Measurements from ENCODE around the gene TEDDM1. TPM values are rescaled to one million over a fixed set of nuclear protein-coding genes. Genes with fewer than 3 reads are reported as not detected.
"Not testable (repeated sequence)": the region's sequence is repeated elsewhere in the genome, so short reads cannot be mapped to it uniquely, and the experiment has no call there.

TEDDM1 gene, protein sequence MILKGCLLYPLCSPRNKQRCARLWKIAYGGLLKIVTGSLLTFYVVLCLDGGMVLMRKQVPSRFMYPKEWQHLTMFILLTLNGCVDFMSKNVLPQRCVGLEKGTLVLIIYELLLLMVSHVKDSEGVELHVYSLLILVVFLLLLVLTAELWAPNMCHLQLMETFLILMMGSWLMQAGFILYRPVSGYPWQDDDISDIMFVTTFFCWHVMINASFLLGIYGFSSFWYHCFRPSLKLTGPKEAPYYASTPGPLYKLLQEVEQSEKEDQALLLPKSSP
- total RNA-seq (2014; rRNA removed; shearing (Covaris generic); ENCODE audit: low replicate concordance), result not detected in 2 replicates

DNA sequence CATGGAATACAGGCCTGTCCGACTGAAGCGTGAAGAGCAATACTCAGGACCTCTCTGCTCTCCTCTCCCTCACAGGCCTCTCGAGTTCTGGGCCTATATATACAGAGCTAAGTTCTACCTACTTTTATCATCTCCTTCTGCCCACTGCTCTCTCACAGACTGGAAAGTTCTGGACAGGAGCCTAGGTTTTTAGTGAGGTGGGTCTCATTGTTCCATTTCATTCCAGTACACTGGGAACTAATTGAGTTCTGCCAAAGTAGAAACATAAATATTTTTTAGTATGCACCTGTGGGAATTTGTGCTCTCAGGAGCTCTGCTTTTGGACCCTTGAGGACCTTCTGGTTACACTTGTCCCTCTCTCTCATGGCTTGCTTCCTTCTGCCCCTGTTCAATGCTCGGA lies at the start of gene TEDDM1:
TEDDM1 (minus strand) TSS at position 101 of the 400 bp plus-strand sequence. CDS start 182 bp downstream, outside the sequence.
- Histone ChIP-seq H4K20me1 (ENCODE audit: insufficient read depth, low read depth, low read length) (no peaks in the 10 kb centered on the region), H3K4me3 (ENCODE audit: low read length) (no peak within 1 kb of the TSS), H3K9me3 (ENCODE audit: low read length) (peaks cover 2% of the 10 kb centered on the region; the same call in 1 of the 2 replicates), H3K27me3 (ENCODE audit: low read length) (no peaks in the 10 kb centered on the region), H3K9ac (ENCODE audit: low read length) (no peak within 1 kb of the TSS), H3K4me2 (ENCODE audit: low read depth, low read length, poor library complexity, severe bottlenecking) (no peak within 1 kb of the TSS), H3K79me2 (ENCODE audit: low read length) (no peaks in the 10 kb centered on the region), H3K4me1 (ENCODE audit: low read length) (peaks cover 11% of the 10 kb centered on the region), H3K27ac (ENCODE audit: low read length) (no peak within 1 kb of the TSS), H2AFZ (ENCODE audit: low read length) (no peak within 1 kb of the TSS), H3K36me3 (ENCODE audit: insufficient read depth, low read length) (no peaks in the 10 kb centered on the region), H3K9me2 (replicated peaks; ENCODE audit: insufficient read depth, low read length) (no peaks in the 10 kb centered on the region)
- no peak for DNase-seq

DNA sequence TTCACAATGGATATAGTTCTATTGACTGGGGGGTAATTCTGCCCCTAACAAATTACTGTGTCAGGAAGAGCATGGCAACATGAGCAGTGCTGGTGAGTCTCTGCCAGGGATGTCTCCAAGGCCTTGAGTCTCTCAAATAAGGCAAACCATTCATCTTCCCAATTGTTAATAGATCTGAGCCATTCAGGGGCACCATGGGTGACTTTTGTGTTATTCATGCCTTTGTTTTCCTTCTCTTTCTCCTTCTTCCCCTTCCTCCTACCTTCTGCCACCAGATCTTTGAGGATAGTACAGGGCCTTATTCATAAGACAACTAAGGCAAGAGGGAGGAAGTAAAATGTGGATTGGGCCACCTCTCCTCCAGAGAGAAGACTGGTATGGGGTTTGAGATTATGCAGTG lies 49.6 kb upstream of the TEDDM1 start, which contains the start of gene RGSL1:
RGSL1 (plus strand) TSS at position 60 of the 400 bp plus-strand sequence; CDS start at position 80, 20 bp downstream.
- no peak for DNase-seq
- no peaks in the 10 kb centered on the region for H3K9me3 ChIP-seq (ENCODE audit: low read length)
- H4K20me1 ChIP-seq (ENCODE audit: insufficient read depth, low read depth, low read length), result no peaks in the 10 kb centered on the region
- no peaks in the 10 kb centered on the region for H3K27me3 ChIP-seq (ENCODE audit: low read length)
- H3K36me3 ChIP-seq (ENCODE audit: insufficient read depth, low read length), result no peaks in the 10 kb centered on the region
- H2AFZ ChIP-seq (ENCODE audit: low read length), result no peak within 1 kb of the TSS
- H3K4me3 ChIP-seq (ENCODE audit: low read length), result no peak within 1 kb of the TSS
- peaks cover 48% of the 10 kb centered on the region for H3K4me1 ChIP-seq (ENCODE audit: low read length)
- no peak within 1 kb of the TSS for H3K27ac ChIP-seq (ENCODE audit: low read length)
- no peak within 1 kb of the TSS for H3K4me2 ChIP-seq (ENCODE audit: low read depth, low read length, poor library complexity, severe bottlenecking)
- H3K9ac ChIP-seq (ENCODE audit: low read length), result no peak within 1 kb of the TSS
- H3K9me2 ChIP-seq (replicated peaks; ENCODE audit: insufficient read depth, low read length), result no peaks in the 10 kb centered on the region
- no peaks in the 10 kb centered on the region for H3K79me2 ChIP-seq (ENCODE audit: low read length)

DNA sequence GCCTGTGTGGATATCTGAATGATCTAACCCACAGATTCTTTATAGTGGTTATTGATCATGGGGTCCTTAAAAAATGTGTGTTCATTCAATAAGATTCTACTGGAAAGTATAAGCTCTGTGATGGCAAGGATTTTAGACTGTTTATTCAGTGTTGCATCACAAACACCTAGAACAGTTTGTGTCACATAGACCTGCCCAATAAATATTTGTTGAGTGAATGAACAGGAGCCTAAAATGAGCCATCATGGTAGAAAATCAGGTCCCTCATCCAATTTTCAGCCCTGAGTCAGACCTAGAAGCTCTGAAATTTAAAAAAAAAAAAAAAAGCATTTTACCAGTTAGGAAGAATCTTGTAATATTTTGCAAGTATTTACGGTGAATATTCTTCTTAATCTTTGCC lies 47.2 kb upstream of the TEDDM1 start:
- no peak for DNase-seq
- no peaks in the 10 kb centered on the region for H3K9me3 ChIP-seq (ENCODE audit: low read length)

DNA sequence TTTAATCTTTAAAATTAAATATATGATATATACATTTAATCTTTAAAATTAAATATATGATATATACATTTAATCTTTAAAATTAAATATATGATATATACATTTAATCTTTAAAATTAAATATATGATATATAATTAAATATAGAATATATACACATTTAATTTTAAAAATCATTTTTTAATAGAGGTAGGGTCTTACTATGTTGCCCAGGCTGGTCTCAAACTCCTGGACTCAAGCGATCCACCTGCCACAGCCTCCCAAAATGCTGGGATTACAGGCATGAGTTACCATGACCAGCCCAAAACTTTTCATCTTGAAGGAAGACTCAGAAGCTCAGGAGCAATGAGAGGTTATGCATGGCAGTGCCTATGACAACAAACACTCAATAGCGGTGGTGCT lies 46.7 kb upstream of the TEDDM1 start:
- not testable (repeated sequence) for H3K79me2 ChIP-seq (ENCODE audit: low read length); H3K27me3 ChIP-seq (ENCODE audit: low read length); H3K4me3 ChIP-seq (ENCODE audit: low read length); H3K36me3 ChIP-seq (ENCODE audit: insufficient read depth, low read length); H2AFZ ChIP-seq (ENCODE audit: low read length); H3K9me3 ChIP-seq (ENCODE audit: low read length); H3K27ac ChIP-seq (ENCODE audit: low read length); H3K9me2 ChIP-seq (replicated peaks; ENCODE audit: insufficient read depth, low read length); H4K20me1 ChIP-seq (ENCODE audit: insufficient read depth, low read depth, low read length); H3K4me2 ChIP-seq (ENCODE audit: low read depth, low read length, poor library complexity, severe bottlenecking); DNase-seq; H3K9ac ChIP-seq (ENCODE audit: low read length)
- peaks cover 23% of the 10 kb centered on the region for H3K4me1 ChIP-seq (ENCODE audit: low read length)

More for the DNA sequence above, 47.2 kb upstream of the TEDDM1 start:
- Histone ChIP-seq H3K9ac (ENCODE audit: low read length) (no peak overlapping the region), H3K9me2 (replicated peaks; ENCODE audit: insufficient read depth, low read length) (no peaks in the 10 kb centered on the region), H3K4me3 (ENCODE audit: low read length) (no peak overlapping the region), H3K36me3 (ENCODE audit: insufficient read depth, low read length) (no peaks in the 10 kb centered on the region), H4K20me1 (ENCODE audit: insufficient read depth, low read depth, low read length) (no peaks in the 10 kb centered on the region), H3K79me2 (ENCODE audit: low read length) (no peaks in the 10 kb centered on the region), H3K27me3 (ENCODE audit: low read length) (no peaks in the 10 kb centered on the region), H3K4me2 (ENCODE audit: low read depth, low read length, poor library complexity, severe bottlenecking) (no peak overlapping the region), H2AFZ (ENCODE audit: low read length) (no peak overlapping the region), H3K27ac (ENCODE audit: low read length) (no peak overlapping the region), H3K4me1 (ENCODE audit: low read length) (peaks cover 25% of the 10 kb centered on the region)

DNA sequence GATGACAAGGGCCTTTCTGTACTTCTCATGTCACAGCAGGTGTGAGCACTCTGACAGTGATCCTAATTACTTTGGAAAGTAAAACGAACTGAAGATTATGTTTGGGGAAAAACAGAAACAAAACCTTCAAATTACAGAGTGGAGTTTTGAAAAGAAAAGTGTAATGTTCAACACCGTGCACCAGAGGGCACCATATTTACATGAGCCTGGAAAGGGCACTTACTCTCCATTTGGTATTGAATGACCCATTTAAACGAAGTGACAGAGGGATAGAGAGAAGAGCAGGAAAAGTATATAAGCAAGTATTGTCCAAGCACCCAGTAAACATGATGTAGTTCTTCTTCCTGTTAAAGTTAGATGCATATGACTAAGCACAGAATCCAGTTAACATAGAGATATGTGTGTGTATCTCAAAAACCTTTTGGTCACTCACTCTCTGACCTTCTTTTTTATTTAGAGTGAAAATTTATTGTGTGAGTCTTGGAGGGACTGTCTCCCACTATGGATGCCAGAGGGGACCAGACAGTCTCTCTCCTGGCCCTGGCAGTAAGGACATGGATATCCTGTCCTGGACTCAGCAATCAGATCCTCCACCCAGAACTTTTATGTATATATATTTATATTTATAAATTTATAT lies 45.7 kb upstream of the TEDDM1 start:
- no peaks in the 10 kb centered on the region for H3K9me2 ChIP-seq (replicated peaks; ENCODE audit: insufficient read depth, low read length)
- peaks cover 23% of the 10 kb centered on the region for H3K4me1 ChIP-seq (ENCODE audit: low read length)
- H3K9me3 ChIP-seq (ENCODE audit: low read length), result no peaks in the 10 kb centered on the region
- H2AFZ ChIP-seq (ENCODE audit: low read length), result peak overlapping the region; percentile 67
- DNase-seq, result peak; percentile 86
- no peak overlapping the region for H3K27ac ChIP-seq (ENCODE audit: low read length)
- H3K27me3 ChIP-seq (ENCODE audit: low read length), result no peaks in the 10 kb centered on the region
- H3K4me2 ChIP-seq (ENCODE audit: low read depth, low read length, poor library complexity, severe bottlenecking), result no peak overlapping the region
- H4K20me1 ChIP-seq (ENCODE audit: insufficient read depth, low read depth, low read length), result no peaks in the 10 kb centered on the region
- H3K9ac ChIP-seq (ENCODE audit: low read length), result no peak overlapping the region
- no peaks in the 10 kb centered on the region for H3K36me3 ChIP-seq (ENCODE audit: insufficient read depth, low read length)
- H3K4me3 ChIP-seq (ENCODE audit: low read length), result no peak overlapping the region
- no peaks in the 10 kb centered on the region for H3K79me2 ChIP-seq (ENCODE audit: low read length)

DNA sequence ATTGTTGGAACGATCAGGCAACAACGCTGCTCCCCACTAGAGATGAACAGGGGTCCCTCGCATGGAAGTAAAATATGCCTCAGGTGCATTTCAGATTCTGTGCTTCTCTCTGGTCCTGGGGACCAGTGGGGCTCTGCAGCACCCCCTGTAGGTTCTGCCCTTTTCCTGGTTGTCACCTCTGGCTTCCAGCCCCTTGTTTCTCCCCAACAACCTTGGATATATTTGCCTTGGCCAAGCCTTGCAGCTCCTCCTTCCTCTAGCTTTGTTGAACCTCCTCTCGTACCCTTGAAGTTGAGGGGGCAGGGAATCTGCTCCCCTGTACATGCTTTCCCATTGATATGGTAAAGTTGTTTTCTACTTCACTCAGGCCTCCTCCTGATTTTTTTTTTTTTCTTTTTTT lies 44.0 kb upstream of the TEDDM1 start:
- H4K20me1 ChIP-seq (ENCODE audit: insufficient read depth, low read depth, low read length), result no peaks in the 10 kb centered on the region
- no peak overlapping the region for H3K27ac ChIP-seq (ENCODE audit: low read length)
- H3K9ac ChIP-seq (ENCODE audit: low read length), result no peak overlapping the region
- H3K9me2 ChIP-seq (replicated peaks; ENCODE audit: insufficient read depth, low read length), result no peaks in the 10 kb centered on the region
- H3K4me1 ChIP-seq (ENCODE audit: low read length), result peaks cover 22% of the 10 kb centered on the region
- DNase-seq, result peak; percentile 65
- no peak overlapping the region for H3K4me3 ChIP-seq (ENCODE audit: low read length)
- no peaks in the 10 kb centered on the region for H3K27me3 ChIP-seq (ENCODE audit: low read length)
- no peaks in the 10 kb centered on the region for H3K9me3 ChIP-seq (ENCODE audit: low read length)
- H3K36me3 ChIP-seq (ENCODE audit: insufficient read depth, low read length), result no peaks in the 10 kb centered on the region
- no peaks in the 10 kb centered on the region for H3K79me2 ChIP-seq (ENCODE audit: low read length)
- no peak overlapping the region for H3K4me2 ChIP-seq (ENCODE audit: low read depth, low read length, poor library complexity, severe bottlenecking)
- no peak overlapping the region for H2AFZ ChIP-seq (ENCODE audit: low read length)

DNA sequence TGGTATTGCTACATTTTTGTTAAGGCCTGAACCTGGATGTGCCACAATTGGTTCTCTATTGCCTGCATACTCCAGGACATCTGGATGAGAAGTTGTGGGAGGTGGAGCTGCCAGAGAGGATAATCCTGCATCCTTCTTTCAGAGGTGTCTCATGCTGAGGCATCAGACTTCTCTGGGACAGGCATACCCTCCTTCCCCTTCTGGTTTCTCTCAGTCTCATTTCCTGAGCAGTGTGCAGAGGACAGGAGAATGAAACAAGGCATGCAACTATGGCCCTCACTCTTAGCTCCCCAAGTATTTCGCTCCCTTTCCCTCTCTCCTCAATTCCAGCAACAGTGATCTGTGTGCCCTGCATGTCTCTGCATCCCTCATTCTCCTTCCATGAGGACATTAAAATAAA lies 41.9 kb upstream of the TEDDM1 start:
- H3K27me3 ChIP-seq (ENCODE audit: low read length), result no peaks in the 10 kb centered on the region
- H3K36me3 ChIP-seq (ENCODE audit: insufficient read depth, low read length), result no peaks in the 10 kb centered on the region
- H3K9ac ChIP-seq (ENCODE audit: low read length), result no peak overlapping the region
- peaks cover 6% of the 10 kb centered on the region for H3K4me1 ChIP-seq (ENCODE audit: low read length)
- H3K4me2 ChIP-seq (ENCODE audit: low read depth, low read length, poor library complexity, severe bottlenecking), result no peak overlapping the region
- no peak overlapping the region for H2AFZ ChIP-seq (ENCODE audit: low read length)
- DNase-seq, result no peak
- H4K20me1 ChIP-seq (ENCODE audit: insufficient read depth, low read depth, low read length), result no peaks in the 10 kb centered on the region
- no peaks in the 10 kb centered on the region for H3K79me2 ChIP-seq (ENCODE audit: low read length)
- no peaks in the 10 kb centered on the region for H3K9me2 ChIP-seq (replicated peaks; ENCODE audit: insufficient read depth, low read length)
- no peaks in the 10 kb centered on the region for H3K9me3 ChIP-seq (ENCODE audit: low read length)
- H3K4me3 ChIP-seq (ENCODE audit: low read length), result no peak overlapping the region
- H3K27ac ChIP-seq (ENCODE audit: low read length), result no peak overlapping the region

DNA sequence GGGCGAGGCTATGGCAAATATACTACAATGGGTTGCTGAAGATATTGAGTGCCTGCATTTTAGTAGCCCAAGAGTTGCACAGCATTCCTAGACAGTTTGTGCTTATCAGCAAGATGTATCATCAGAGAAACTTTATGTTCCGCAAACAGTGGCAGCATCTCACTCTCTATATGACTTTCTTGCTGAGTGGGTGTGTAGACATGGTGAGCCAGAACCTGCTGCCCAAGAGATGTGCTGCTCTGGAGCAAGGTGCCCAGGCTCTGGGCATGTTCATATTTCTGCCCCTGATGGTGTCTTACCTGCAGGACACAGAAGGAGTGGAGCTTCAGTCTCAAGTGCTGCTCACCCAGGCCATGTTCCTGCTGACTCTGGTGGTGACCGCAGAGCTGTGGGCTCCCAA lies 41.3 kb upstream of the TEDDM1 start:
- Histone ChIP-seq H3K4me2 (ENCODE audit: low read depth, low read length, poor library complexity, severe bottlenecking) (no peak overlapping the region), H3K36me3 (ENCODE audit: insufficient read depth, low read length) (no peaks in the 10 kb centered on the region), H3K4me3 (ENCODE audit: low read length) (no peak overlapping the region), H3K9me2 (replicated peaks; ENCODE audit: insufficient read depth, low read length) (no peaks in the 10 kb centered on the region), H4K20me1 (ENCODE audit: insufficient read depth, low read depth, low read length) (no peaks in the 10 kb centered on the region), H3K27me3 (ENCODE audit: low read length) (no peaks in the 10 kb centered on the region), H3K9me3 (ENCODE audit: low read length) (no peaks in the 10 kb centered on the region), H3K27ac (ENCODE audit: low read length) (no peak overlapping the region), H3K79me2 (ENCODE audit: low read length) (no peaks in the 10 kb centered on the region), H3K4me1 (ENCODE audit: low read length) (peaks cover 6% of the 10 kb centered on the region), H2AFZ (ENCODE audit: low read length) (no peak overlapping the region), H3K9ac (ENCODE audit: low read length) (no peak overlapping the region)
- no peak for DNase-seq
